ENCODE results near the gene TDRD3.
A peak's percentile ranks its signal among the peaks of the same experiment; 100 is the strongest.

The TDRD3 gene

DNA sequence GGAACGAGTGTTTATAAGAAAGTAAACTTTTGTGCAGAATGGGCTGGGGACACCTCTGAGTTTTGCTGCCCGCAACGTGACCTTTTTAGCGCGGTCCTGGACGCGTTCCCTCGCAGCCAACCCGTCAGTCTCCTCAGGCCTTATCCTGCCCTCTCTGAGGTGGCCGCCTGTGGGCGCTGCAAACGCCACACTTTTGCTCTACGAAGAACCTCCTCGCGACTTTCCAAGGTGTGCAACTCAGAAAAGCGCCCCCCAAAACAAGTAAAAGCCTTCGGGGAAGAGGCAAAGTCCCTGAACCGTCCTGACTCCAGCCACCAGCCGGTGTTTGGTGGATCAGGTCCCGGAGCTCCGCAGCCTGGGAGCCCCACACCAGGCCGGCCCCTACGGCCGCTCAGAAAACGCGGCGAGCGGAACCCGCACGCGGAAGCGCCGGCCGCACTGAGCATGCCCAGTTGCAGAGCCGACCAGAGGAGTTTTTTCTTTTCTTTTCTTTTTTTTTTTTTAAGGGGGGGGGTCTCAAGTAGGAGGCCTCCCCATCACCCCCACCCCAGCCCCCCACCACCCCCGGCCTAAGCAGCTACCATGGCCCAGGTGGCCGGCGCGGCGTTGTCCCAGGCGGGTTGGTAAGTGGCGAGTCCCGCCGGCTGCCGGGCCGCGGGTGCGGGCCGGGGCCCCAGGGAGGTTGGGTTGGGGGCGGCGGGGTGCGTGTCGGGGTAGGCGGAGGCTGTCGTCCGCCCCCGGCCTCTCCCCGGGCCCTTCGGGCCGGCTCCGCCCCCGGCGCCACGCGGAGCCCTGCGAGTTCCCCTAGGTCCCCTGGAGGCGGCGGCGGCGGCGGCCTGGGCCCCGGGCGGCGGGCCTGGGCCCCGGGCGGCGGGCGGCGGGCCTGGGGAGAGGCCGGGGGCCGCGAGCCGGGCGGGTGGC lies at the start of gene TDRD3:
Gene TDRD3, plus strand, starts transcription at position 438 of the 921 bp plus-strand sequence. Its CDS starts 145 bp downstream, at position 583.
- peak; percentile 62 for DNase-seq (ENCODE audit: extremely low spot score)
- ChIA-PET CTCF (no interaction called here), POLR2A (interaction anchor here (0.6 to 1.4 kb wide), 7 partner anchors 14 to 622 kb away, joined by 3 to 4 read pairs (median 3); no protein-coding TSS in a partner anchor)
- TF ChIP-seq ARNT (IDR thresholded peaks at IDR 0.05) (no peak), HDGF (IDR thresholded peaks at IDR 0.05; ENCODE audit: borderline replicate concordance) (no peak), SP1 (IDR thresholded peaks at IDR 0.05) (no peak), ELF4 (IDR thresholded peaks at IDR 0.05) (peak; percentile 35; the same call in 1 of the 2 replicates), LEF1 (IDR thresholded peaks at IDR 0.05; ENCODE audit: borderline replicate concordance) (no peak), L3MBTL2 (conservative IDR thresholded peaks at IDR 0.05) (peak; percentile 84), ZNF384 (IDR thresholded peaks at IDR 0.05) (peak; percentile 65), FOXK2 (IDR thresholded peaks at IDR 0.05) (no peak)
- TF ChIP-seq, protein P1, sequence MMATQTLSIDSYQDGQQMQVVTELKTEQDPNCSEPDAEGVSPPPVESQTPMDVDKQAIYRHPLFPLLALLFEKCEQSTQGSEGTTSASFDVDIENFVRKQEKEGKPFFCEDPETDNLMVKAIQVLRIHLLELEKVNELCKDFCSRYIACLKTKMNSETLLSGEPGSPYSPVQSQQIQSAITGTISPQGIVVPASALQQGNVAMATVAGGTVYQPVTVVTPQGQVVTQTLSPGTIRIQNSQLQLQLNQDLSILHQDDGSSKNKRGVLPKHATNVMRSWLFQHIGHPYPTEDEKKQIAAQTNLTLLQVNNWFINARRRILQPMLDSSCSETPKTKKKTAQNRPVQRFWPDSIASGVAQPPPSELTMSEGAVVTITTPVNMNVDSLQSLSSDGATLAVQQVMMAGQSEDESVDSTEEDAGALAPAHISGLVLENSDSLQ (IDR thresholded peaks at IDR 0.05) = peak; percentile 58; the same call in 1 of the 2 replicates

DNA sequence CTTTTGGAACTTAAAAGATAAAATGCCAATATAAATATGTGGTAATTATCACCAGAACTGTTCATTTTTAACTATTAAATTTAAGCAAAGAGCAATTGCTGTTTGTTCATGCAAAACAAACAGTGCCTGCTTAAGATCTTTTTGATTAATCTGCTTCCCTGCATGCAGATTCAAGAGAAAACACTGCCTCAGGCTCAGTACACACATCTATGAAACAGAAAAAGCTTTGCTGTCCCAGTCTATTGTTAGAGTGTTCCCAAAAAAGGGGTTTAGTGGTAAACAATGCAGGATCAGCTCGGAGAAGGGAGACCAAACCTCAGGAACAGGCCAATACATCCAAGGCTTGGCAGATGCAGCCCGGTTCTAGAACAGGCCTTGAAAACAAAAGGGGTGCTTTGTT lies 49.3 kb upstream of the TDRD3 start:
- CTCF ChIA-PET = no interaction called here
- no peak for DNase-seq (ENCODE audit: extremely low spot score)
- TF ChIP-seq ELF4 (IDR thresholded peaks at IDR 0.05) (no peak), ZNF384 (IDR thresholded peaks at IDR 0.05) (no peak), SUZ12 (IDR thresholded peaks at IDR 0.05) (no peak), TARDBP (IDR thresholded peaks at IDR 0.05) (no peak), L3MBTL2 (conservative IDR thresholded peaks at IDR 0.05) (no peak)
- POLR2A ChIA-PET = no interaction called here

DNA sequence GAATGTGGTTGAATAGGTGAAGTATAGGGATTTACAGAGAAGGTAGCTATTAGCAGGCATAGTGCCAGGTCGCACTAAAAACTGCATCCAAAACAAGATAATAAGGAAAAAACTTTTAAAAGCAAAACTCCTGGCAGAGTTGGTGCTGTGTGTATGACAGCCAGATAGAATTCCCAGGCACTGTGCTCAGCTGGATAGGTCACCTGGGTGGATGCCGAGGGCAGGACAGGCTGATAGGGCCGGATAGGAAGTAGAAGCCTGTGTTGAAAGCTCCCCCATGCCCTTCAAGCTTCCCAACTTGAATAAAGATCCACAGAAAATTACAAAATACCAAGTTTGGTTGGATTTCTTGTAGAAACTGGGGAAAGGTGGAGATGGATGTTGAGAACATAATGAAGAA lies 48.9 kb upstream of the TDRD3 start:
- no peak for TF ChIP-seq FOXA1 (IDR thresholded peaks at IDR 0.05)
- TF ChIP-seq TARDBP (IDR thresholded peaks at IDR 0.05) = no peak
- TF ChIP-seq BHLHE40 (IDR thresholded peaks at IDR 0.05; ENCODE audit: borderline replicate concordance) = no peak
- TF ChIP-seq ELF4 (IDR thresholded peaks at IDR 0.05) = no peak
- no peak for TF ChIP-seq NFRKB (IDR thresholded peaks at IDR 0.05)
- TF ChIP-seq LEF1 (IDR thresholded peaks at IDR 0.05; ENCODE audit: borderline replicate concordance) = no peak
- TF ChIP-seq SP1 (IDR thresholded peaks at IDR 0.05) = no peak
- no peak for TF ChIP-seq ZNF384 (IDR thresholded peaks at IDR 0.05)
- TF ChIP-seq FOXK2 (IDR thresholded peaks at IDR 0.05) = no peak
- TF ChIP-seq FOXM1 (IDR thresholded peaks at IDR 0.05; ENCODE audit: borderline replicate concordance) = no peak
- TF ChIP-seq, protein P1 (IDR thresholded peaks at IDR 0.05) = no peak
- TF ChIP-seq SUZ12 (IDR thresholded peaks at IDR 0.05) = no peak
- no peak for TF ChIP-seq CTBP1 (IDR thresholded peaks at IDR 0.05; ENCODE audit: borderline replicate concordance)
- TF ChIP-seq L3MBTL2 (conservative IDR thresholded peaks at IDR 0.05) = no peak
- no peak for TF ChIP-seq HDGF (IDR thresholded peaks at IDR 0.05; ENCODE audit: borderline replicate concordance)
- ChIA-PET POLR2A (interaction anchor here (0.8 kb wide), 1 partner anchor 48 kb away, joined by 3 read pairs; the partner anchor contains the start of gene TDRD3), CTCF (no interaction called here)
- no peak for DNase-seq (ENCODE audit: extremely low spot score)

DNA sequence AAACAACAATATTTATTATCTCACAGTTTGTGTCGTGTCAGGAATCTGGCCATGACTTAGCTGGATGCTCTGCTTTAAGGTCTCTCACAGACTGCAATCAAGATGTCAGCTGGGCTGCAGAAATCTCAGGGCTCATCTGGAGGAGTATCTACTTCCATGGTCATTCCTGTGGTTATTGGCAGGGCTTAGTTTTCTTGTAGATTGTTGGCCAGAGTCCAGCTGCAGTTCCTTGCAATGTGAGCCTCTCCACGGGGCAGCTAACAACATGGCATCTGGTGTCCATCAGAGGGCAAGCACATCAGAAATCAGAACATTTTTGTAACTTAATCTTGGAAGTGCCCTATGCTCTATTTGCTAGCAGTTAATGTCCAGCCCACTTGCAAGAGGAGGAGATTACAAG lies 45.7 kb upstream of the TDRD3 start:
- no peak for DNase-seq (ENCODE audit: extremely low spot score)
- TF ChIP-seq TARDBP (IDR thresholded peaks at IDR 0.05) = no peak
- no peak for TF ChIP-seq FOXA1 (IDR thresholded peaks at IDR 0.05)
- no peak for TF ChIP-seq FOXM1 (IDR thresholded peaks at IDR 0.05; ENCODE audit: borderline replicate concordance)
- no peak for TF ChIP-seq FOXK2 (IDR thresholded peaks at IDR 0.05)
- no peak for TF ChIP-seq NFRKB (IDR thresholded peaks at IDR 0.05)
- no peak for TF ChIP-seq HDGF (IDR thresholded peaks at IDR 0.05; ENCODE audit: borderline replicate concordance)
- no peak for TF ChIP-seq ELF4 (IDR thresholded peaks at IDR 0.05)
- no peak for TF ChIP-seq BHLHE40 (IDR thresholded peaks at IDR 0.05; ENCODE audit: borderline replicate concordance)
- TF ChIP-seq L3MBTL2 (conservative IDR thresholded peaks at IDR 0.05) = no peak
- TF ChIP-seq LEF1 (IDR thresholded peaks at IDR 0.05; ENCODE audit: borderline replicate concordance) = no peak
- ChIA-PET CTCF (no interaction called here), POLR2A (no interaction called here)

DNA sequence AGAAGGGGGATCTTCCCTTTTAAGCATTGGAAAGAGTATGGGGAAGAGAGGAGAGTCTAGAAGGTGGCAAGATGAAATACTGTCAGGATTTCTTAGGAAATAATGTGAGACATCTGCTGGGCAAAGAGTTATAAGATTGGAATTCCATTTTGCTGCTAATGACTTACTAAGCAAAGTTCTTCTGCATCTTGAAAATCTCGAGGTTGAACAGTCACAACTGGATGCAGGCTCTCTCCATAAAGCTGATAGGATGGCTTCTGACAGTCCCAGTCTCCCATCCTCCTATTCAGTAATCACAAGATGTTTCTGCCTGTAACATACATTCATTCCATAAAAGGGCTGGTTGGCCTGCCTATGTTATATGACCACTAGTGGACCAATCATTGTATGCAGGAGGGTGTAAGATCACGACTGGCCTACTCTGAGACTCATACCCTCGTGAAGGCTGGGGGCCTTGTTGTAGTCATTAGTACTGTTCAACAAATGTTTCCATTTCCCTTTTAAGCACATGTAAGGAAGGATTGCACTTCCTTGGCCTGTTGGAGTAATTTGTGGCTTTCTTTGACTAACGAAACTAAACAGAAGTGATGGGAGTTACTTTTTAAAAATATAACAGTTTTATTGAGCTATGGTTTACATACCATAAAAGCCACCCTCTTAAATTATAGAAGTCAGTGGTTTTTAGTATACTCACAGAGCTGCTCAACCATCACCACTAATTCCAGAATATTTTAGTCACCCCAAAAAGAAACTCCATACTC lies 45.0 kb upstream of the TDRD3 start:
- POLR2A ChIA-PET = no interaction called here
- no peak for DNase-seq (ENCODE audit: extremely low spot score)
- TF ChIP-seq ZNF384 (IDR thresholded peaks at IDR 0.05) = no peak
- TF ChIP-seq HDGF (IDR thresholded peaks at IDR 0.05; ENCODE audit: borderline replicate concordance) = no peak
- TF ChIP-seq NFRKB (IDR thresholded peaks at IDR 0.05) = no peak
- TF ChIP-seq, protein P1 (IDR thresholded peaks at IDR 0.05) = no peak
- TF ChIP-seq FOXA1 (IDR thresholded peaks at IDR 0.05) = no peak
- no peak for TF ChIP-seq LEF1 (IDR thresholded peaks at IDR 0.05; ENCODE audit: borderline replicate concordance)
- no peak for TF ChIP-seq CTBP1 (IDR thresholded peaks at IDR 0.05; ENCODE audit: borderline replicate concordance)
- no peak for TF ChIP-seq ELF4 (IDR thresholded peaks at IDR 0.05)
- no peak for TF ChIP-seq ARNT (IDR thresholded peaks at IDR 0.05)
- TF ChIP-seq SUZ12 (IDR thresholded peaks at IDR 0.05) = no peak
- no peak for TF ChIP-seq L3MBTL2 (conservative IDR thresholded peaks at IDR 0.05)
- TF ChIP-seq BHLHE40 (IDR thresholded peaks at IDR 0.05; ENCODE audit: borderline replicate concordance) = no peak
- no peak for TF ChIP-seq TARDBP (IDR thresholded peaks at IDR 0.05)
- TF ChIP-seq SP1 (IDR thresholded peaks at IDR 0.05) = no peak
- no peak for TF ChIP-seq FOXM1 (IDR thresholded peaks at IDR 0.05; ENCODE audit: borderline replicate concordance)
- no peak for TF ChIP-seq FOXK2 (IDR thresholded peaks at IDR 0.05)
- CTCF ChIA-PET = interaction anchor here (0.6 kb wide), 1 partner anchor 18 kb away, joined by 3 read pairs; no protein-coding TSS in a partner anchor
